ENCODE results near the gene CORT. TPM values are rescaled to one million over a fixed set of nuclear protein-coding genes. Genes with fewer than 3 reads are reported as not detected.

CORT gene
- total RNA-seq, 1 donor from 2014 or later = not detected

DNA sequence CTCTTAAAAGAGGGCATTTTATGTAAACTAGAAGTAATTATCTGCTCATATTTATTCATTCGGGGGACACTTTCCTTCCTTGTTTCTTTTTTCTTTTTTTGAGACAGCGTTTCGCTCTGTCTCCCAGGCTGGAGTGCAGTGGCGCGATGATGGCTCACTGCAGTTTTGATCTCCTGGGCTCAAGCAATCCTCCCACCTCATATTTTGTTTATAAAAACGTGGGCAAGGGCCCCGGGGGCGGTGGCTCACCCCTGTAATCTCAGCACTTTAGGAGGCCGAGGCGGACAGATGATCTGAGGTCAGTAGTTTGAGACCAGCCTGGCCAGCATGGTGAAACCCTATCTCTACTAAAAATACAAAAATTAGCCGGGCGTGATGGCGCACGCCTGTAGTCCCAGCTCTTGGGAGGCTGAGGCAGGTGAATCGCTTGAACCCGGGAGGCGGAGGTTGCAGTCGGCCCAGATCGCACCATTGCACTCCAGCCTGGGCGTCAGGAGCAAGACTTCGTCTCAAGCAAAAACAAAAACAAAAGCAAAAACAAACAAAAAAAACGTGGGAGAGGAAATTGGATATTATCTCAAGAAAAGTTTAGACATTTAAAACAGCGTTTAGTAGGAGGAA, 23.4 kb downstream of the CORT start:
- intact Hi-C loops (cut with micrococcal nuclease) = loop anchor here (5.0 kb wide), 1 partner anchor 531 kb away; the partner anchor contains the start of genes LZIC and NMNAT1

DNA sequence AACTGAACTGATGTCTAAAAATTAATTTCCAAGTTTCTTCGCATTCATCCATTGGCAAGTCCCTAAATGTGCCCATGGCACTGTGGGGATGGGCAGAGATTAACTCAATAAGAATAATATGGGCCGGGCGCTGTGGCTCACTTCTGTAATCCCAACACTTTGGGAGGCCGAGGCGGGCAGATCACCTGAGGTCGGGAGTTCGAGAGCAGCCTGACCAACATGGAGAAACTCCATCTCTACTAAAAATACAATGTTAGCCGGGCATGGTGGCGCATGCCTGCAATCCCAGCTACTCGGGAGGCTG, 24.4 kb downstream of the CORT start:
- intact Hi-C loops (cut with micrococcal nuclease) = loop anchor here (1.0 to 5.0 kb wide), 2 partner anchors 76 to 532 kb away; partner anchors contain the start of genes LZIC and NMNAT1

DNA sequence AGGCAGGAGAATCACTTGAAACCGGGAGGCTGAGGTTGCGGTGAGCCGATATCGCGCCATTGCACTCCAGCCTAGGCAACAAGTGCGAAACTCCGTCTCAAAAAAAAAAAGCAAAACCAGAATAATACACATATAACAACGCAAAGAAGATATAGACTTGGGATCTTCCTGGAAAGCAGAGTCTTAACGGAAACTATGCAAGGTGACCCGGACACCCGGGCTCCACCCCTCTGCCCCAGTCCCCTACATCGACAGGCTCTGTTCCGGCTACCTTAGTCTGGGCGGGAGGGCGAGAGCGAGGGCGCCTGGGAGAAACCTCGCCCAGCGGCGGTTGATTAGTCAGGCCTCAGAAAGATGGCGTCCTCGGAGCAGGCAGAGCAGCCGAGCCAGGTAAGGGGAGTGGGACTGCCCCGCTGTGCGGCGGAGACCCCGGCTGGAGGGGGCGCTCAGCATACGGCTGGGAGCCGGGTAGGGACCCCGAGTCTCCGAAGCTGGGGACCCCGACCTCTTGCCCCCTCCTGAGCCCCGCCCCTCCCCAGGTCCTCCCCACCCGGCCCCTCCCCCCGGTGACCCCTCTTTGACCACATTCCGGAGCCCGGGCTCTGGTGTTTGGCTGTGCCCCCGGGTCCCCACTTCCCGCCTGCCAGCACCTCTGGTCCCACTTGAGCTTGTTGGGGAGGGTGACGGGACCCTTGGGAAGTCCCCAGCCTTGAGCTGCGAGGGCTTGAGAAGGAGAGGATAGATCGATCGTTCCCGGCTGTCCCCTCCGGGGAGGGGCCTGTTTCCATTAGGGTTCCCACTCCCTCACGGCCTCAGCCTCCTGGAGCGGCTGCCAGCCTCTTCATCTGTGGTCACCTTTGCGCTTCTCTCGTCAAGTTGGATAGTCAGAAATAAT, 25.0 kb downstream of the CORT start, which contains the start of gene PEX14:
Gene PEX14 (plus strand): TSS at position 338 of the 895 bp plus-strand sequence. CDS start 17 bp downstream, at position 355.
- intact Hi-C loops (cut with micrococcal nuclease) = loop anchor here (1.0 to 5.0 kb wide), 3 partner anchors 19 to 533 kb away; partner anchors contain the start of genes LZIC and NMNAT1

DNA sequence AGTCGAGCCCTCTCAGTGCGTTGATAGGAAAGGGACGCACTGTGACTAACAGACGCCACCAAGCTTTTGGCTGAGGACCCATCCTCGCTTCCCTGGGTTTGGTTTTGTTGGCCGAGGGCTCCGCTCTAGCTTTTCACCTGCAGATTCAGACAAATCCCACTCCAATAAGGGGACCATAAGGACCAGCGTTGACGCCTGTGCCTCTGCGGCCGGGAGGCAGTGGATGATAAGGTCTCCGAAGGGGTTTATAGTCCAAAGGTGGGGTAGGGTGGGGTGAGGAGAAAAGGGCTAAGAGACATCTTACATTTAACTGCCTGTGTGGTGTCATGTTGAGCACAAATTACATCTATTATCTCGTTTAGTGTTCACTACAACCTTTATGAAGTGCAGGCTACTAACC, 25.7 kb downstream of the CORT start:
- intact Hi-C loops (cut with micrococcal nuclease) = loop anchor here (1.0 kb wide), 1 partner anchor 19 kb away; no protein-coding TSS in a partner anchor

DNA sequence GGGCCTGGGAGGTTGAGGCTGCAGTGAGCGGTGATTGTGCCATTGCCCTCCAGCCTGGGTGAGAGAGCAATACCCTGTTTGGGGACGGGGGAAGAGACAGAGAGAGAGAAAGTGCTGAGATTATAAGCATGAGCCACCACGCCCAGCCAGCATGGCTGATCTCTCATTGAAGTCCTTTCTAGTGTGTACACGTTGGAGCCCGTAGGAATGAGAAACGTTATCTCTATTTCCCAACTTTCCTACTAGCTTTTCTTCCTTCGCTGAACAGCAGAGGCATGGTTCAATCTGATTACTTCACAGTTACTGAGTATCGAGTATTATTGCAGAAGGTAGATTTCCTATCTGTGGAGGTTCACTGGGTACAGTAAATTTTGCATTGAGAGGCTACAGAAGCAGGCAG, 29.5 kb downstream of the CORT start:
- intact Hi-C loops (cut with micrococcal nuclease) = no loop called here

DNA sequence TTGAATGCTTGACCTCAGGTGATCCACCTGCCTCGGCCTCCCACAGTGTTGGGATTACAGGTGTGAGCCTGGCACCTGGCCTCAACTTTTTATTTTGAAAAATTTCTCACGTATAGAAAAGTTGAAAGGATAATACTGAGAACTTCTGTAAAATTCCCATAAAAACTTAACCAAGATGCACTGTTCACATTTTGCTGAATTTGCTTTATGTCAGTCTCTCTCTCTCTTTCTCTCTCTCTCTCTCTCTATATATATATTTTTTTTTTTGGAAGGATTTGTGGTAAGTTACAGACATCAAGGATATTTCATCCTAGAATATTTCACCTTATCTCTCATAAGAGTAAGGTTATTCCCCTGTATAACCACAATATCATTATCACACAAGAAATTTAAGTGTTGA, 30.8 kb downstream of the CORT start:
- intact Hi-C loops (cut with micrococcal nuclease) = no loop called here

DNA sequence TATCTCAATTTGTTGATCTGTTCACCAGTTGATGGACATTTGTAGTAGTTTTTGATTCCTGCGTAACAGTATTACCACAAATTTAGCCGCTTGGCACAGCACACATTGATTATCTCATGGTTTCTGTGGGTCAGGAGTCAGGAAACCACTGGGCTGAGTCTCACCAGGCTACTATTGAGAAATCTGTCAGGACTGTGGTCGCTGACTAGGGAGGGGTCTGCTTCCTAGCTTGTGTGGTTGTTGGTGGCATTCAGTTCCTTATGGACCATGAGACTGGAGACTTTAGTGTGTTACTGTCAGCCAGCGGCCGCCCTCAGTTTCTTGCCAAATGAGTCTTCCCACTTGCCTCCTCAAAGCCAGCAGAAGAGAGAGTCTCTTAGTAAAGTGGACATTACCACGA, 34.7 kb downstream of the CORT start:
- intact Hi-C loops (cut with micrococcal nuclease) = no loop called here

DNA sequence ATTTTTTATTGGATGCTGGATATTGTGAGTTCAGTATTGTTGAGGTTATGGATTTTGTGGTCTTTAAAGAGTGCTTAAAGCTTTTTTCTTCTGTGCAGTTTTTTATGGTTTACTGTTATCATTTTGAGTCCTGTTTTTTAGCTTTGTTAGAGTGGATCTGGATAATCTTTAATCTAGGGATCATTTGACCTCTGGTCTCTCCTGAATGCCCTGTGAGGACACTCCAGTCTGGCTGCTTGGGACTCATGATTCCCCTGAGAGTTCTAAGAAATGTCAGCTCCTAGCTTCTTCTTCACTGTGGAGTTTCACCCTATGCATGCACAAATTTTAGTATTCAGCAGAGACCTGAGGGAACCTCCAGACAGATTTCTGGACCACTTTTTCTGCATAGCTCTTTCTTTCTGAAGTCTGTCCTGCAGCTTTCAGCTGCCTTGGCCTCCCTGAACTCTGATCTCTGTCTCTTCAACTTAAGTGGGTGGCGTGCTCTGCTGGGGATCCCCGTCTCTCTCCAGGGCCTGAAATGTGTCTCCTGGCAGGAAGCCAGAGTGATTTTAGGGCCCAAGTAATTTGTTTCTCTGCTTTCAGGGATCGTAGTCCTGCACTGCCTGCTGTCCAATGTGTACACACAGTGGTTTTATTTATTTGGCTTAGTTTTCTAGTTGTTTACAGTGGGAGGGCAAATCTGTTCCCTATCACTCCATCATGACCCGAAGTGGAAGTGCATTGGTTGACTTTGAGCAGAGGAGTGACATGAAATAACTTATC, 39.6 kb downstream of the CORT start:
- intact Hi-C loops (cut with micrococcal nuclease) = no loop called here

DNA sequence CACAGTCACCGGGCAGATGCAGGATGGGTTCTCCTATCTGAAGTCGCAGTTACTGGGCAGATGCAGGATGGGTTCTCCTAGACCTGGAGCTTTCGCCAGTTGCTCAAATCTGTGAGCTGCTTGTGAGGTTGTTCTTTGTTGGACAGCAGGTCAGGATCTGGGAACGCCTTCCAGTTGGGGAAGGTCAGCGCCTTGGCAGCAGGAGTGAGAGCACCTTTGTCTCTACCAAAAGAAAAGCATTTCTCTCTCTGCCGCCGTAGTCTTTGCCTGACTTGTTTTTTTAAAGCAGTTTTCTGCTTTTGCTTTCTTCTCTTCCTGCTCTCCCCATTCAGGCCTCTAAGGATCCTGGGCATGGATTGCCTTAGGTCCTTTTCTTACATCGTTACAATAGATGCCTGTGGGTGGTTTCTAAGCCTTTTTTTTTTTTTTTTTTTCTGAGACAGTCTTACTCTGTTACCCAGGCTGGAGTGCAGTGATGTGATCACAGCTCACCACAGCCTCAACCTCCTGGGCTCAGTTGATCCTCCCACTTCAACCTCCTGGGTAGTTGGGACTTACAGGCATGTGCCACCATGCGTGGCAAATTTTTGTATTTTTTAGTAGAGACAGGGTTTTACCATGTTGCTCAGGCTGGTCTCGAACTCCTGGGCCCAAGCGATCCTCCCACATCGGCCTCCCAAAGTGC, 40.6 kb downstream of the CORT start:
- intact Hi-C loops (cut with micrococcal nuclease) = no loop called here

DNA sequence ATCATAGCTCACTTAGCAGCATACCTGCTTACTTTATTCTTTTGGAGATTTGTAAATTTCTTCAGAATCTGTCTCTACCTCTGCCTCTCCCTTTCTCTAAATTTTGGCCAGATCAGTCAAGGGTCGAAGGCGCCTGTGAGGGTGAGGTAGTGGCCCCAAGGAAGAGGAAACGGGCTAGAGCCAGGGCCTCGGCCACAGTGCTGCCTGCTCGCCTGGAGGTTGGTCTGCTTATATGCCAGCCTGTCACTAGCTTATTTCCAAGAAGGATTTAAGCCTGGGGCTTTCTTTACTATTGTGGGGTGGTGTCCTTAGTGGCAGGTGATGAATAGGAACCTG, 44.6 kb downstream of the CORT start:
- intact Hi-C loops (cut with micrococcal nuclease) = loop anchor here (1.0 to 2.0 kb wide), 5 partner anchors 19 to 462 kb away; partner anchors contain the start of genes CENPS and UBE4B

DNA sequence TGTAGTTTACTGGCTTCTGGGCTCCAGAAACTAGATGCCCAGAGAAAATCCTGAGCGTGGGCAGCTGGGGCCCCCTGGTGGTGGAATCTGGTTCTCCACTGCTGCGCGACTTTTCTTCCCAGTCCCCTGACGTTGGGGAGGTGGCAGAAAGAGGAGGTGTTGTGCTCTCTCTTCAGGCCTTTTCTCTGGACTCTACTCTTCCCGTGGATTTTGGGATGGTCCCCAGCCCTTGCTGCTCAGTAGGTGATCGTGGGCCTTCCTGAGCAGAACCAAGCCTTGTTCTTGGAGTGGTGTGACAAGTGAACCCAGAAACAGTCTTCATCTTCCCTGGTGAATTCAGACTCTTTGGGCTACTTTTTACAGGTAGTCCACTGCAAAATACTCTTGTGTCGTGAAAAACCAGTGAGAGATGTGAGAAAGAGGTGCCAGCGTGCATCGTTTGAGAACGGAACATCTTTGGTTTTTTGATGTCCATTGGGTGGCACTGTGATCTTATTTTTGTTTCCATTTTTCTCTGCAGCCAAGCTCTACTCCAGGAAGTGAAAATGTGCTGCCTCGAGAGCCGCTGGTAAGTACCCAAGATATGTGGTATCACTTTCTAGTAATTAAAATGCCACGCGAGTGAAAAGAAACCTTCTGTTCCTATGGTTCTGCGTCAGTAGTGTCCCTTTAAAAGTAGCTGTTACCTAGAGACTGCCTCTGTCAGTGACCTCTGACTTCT, 45.1 kb downstream of the CORT start:
- intact Hi-C loops (cut with micrococcal nuclease) = loop anchor here (1.0 to 2.0 kb wide), 10 partner anchors 12 to 462 kb away; partner anchors contain the start of genes CENPS and UBE4B

DNA sequence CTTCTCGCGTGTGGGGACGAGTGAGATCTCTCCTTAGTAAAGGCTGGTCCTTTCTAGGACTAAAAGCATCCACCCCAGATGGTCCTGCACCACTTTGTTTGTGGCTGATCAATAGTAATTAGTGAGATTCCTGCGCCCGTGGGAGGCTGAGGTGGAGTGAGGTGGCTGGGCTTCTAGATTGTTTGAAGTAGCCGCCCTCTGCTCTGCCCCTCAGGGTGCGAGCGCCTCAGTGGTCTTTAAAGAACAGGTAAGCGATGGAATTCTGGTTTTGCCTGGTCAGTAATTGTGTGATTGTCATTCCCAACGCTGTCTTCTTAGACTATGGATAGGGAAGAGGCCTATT, 45.6 kb downstream of the CORT start:
- intact Hi-C loops (cut with micrococcal nuclease) = loop anchor here (1.0 to 2.0 kb wide), 7 partner anchors 12 to 463 kb away; partner anchors contain the start of gene UBE4B

DNA sequence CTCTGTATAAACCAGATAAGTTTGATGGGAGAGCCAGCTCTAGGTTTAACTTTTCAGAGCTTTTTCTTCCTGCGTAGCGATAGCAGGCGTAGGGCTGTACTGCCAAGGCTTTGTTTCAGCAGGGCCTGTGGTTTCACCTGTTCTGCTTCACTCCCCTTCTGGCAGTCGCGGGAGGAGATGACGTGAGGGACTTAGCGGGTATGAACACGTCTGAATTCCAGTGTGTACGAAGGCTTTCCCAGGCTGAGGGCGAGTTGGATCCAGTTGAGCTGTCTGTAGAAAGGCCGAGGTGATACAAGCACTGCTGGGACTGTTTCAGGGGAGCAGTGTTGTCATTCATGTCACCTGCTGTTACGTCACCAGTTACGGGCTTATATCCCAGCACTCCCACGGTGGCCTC, 46.1 kb downstream of the CORT start:
- intact Hi-C loops (cut with micrococcal nuclease) = loop anchor here (1.0 to 2.0 kb wide), 7 partner anchors 11 to 463 kb away; partner anchors contain the start of gene UBE4B

DNA sequence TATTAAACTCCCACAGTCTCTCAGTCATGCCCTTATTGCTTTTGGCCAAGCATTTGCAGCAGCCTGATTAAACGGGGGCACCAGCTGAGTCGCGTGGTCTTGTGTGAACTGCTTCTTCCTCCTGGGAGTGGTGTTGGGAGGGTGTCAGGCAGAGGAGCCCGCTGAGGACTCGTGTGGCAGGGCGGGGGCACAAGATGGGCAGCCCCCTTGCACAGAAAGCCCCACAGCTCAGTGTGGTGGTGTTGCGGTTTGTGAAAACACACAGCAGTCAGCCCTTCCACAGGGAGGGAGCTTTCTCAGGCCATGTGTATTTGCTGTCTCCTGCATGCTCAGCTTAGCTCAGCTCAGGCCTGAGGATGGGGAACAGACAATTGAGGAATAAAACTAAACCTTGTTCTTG, 47.3 kb downstream of the CORT start:
- intact Hi-C loops (cut with micrococcal nuclease) = no loop called here

DNA sequence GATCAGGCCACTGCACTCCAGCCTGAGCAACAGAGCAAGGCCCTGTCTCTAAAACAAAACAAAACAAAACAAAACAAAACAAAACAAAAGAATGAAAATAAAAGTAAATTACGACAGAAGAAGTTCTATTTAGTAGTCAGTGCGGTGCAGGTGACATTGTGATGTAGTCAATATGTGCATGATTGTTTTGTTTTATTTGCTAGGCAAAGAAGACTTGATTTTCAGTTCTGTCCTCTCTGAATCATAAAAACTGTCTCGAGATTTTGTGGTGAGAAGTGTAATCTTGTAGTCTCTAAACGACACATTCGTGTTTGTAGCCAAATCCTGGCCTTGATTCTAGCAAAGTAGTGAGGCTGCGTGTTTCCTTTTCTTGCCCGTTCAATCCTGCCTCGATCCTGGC, 48.4 kb downstream of the CORT start:
- intact Hi-C loops (cut with micrococcal nuclease) = no loop called here

Other genes with a start within 250 kb of the CORT start
- 18.2 and 18.3 TPM in 2 replicates for gene KIF1B, start 239.5 kb upstream of the CORT start, total RNA-seq
- gene PGD, start 51.0 kb upstream of the CORT start, total RNA-seq = 95.8 and 99.9 TPM in 2 replicates
- 11.0 and 12.8 TPM in 2 replicates for gene CENPS, start 19.6 kb upstream of the CORT start, total RNA-seq
- gene DFFA, start 22.5 kb downstream of the CORT start, total RNA-seq = 36.7 and 38.4 TPM in 2 replicates
- 24.4 and 27.0 TPM in 2 replicates for gene PEX14, start 24.9 kb downstream of the CORT start, total RNA-seq